Measurements from ENCODE around the gene SKIC8.
A peak's percentile ranks its signal among the peaks of the same experiment; 100 is the strongest.

SKIC8 gene

DNA sequence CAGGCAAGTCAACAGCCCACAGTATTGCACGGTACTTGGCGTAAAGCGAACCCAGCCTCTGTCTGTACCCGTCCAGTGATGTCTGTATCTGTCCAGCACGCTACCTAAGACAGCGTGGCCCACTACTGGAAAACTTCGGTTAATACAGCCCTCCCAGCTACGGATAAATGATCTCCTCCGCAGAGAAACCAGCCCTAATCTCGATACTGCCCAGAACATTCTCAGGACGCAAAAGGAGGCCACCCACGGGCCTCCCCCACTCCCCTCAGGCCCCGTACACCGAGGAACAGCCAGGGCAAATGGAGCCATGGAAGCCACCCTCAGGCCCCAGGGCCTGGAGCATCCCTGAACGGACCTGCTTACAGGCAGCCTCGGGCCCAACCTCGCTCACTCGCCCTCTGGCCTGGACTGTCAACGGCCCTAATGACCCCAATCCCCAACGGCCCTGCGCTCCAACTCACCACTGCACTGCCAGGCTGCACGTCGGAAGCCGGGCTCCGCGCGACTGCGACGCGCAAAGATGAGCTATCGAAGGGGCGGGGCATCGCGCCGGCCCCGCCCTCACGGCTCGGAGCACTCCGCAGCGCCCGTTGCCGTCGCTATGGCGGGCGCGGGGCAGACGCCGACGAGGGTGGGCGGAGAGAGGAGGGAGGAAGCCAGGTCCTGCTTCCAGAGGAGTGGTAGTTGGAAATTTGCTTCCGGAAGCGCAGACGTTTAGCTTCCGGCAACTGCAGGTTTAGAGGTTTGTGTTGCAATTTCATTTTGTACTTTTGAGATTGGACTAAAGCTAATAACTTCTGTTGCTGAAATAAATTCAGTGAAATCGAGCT, at the start of gene SKIC8:
SKIC8 (minus strand) TSS at position 509 of the 830 bp plus-strand sequence. CDS start 3,923 bp downstream, outside the sequence.
- DNase-seq = peak; percentile 88 to 92

GRCh38 chr15:78347586-78348543, 48.5 kb upstream of the SKIC8 start:
- DNase-seq = no peak

DNA sequence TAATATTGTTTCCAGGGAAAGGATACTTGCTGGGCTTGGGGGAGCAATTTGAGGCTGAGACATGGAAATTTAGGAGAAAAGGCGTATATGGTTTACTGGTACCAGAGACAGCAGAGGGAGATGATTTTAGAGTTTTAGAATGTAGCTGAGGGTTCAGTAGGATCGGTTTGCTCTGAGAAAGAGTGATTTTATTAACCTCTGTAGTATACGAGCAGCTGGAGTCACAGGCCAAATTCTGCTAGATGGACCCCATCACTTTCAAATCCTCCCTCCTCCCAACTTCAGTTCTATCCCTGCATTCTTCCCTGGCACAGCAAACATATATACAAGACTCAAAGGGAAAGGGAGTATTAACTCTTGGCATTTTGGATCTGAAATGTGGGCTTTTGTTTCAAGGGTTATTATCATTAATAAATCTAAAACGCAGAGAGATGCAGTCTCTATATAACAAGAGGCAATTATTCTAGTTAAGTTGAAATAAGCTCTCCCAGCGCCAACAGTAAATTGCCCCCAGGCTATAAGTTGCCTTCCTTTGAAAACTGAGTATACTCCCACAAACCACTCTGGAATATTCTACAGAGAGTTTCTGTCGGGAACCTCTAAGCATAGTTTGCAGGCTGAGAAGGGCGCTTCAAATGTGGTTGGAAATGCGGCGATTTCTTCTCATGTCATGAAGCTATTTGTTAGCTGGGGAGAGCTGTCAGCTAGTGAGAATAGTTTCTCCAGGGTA, 46.2 kb upstream of the SKIC8 start:
- no peak for DNase-seq

DNA sequence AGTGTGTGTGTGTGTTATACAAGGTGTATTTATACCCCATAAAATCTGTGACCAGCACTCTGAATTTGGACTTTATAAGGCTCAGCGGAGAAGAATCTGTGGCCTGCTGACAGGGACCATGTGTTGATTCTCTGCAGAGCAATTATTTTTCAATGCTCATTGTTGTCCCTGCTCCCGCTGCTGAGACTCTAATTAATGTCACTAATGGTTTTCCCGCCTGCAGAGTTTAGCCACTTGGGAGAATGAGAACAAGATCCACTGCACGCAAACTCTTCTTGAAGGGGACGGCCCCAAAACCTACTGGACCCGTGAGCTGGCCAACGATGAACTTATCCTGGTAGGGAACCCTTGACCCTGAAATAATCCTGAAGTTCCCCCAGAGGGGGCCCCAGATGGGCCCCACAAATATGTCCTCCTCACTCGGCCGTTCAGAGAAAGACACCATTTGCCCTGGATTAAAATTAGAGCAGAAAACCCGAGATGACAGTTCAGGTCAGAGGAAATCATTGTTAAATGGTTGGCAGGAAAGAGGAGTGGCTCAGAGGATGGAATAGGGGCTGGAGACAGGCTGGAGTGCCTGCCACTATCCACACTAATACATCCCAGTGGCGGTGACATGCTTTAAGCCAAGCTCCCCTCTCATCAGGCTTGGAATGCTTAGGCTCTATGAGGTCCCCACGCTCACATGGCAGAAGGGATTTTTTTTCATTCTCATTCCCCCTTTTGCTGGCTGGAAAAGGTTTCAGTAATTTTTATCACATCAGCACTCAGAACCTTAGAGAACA, 44.1 kb upstream of the SKIC8 start:
- no peak for DNase-seq

- DNase-seq = no peak
Measured at GRCh38 chr15:78342021-78342420, 42.6 kb upstream of the SKIC8 start.

GRCh38 chr15:78341057-78341987, 41.9 kb upstream of the SKIC8 start:
- DNase-seq = no peak

GRCh38 chr15:78340231-78341056, 41.0 kb upstream of the SKIC8 start, which contains the start of gene CRABP1:
CRABP1 (plus strand) TSS chr15:78340353; CDS start chr15:78340429, 76 bp downstream.
- no peak for DNase-seq

DNA sequence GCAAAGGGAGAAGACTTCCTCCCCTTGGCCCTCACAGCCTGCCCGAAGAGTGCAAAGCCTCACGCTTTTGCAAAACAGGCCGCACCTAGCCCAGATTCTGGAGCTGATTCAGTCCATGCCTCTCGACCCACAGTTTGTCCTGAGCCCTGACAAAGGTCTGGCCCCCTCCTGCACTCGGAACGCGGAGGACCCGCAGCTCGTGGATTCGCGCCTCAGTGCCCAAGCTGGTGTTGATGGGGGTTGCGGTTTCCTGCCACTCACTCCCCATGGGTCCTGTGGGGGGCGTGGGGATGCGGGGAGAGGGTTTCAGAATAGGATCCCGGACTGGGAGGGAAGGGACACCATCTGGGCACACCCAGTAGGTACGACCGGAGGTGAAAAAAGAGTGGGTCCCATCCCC, 40.1 kb upstream of the SKIC8 start:
- no peak for DNase-seq

GRCh38 chr15:78338781-78339180, 39.4 kb upstream of the SKIC8 start:
- DNase-seq = no peak

DNA sequence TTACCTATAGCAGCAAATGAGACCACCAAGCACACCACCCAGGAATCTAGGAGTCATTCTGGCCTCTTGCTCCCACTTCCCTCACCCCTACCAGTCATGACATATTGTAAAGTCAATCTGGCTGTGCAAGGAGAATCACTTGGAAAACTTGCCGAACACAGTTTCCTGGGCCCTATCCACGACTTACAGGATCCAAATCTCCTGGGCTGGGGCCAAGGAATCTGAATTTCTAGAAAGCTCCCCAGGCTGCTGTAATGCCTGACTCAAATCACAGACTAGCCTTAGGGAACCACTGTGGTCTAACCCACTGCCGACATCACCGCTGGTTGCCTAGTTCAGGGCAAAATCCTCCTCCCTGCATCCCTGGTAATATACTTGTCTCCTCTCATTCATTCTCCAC, 36.6 kb upstream of the SKIC8 start:
- DNase-seq = no peak

DNA sequence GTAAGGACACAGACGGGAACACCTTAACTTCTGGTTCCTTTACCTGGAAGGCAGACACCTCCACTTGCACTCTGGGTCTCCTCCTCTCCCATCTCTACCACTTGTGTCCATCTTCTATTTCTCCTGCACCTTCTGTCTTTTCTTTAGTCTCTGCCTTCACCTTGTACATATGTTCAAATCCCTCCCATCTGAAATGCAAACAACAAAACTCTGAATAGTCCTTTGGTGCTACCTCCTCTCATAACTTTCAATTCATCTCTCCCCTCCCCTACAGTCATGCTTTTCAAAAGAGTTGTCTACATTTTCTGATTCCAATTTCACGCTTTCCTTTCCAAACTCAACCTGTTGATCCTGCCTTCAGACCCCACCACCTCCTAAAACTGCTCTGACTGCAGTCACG, 35.4 kb upstream of the SKIC8 start:
- DNase-seq = no peak

GRCh38 chr15:78329625-78330024, 30.2 kb upstream of the SKIC8 start:
- no peak for DNase-seq

DNA sequence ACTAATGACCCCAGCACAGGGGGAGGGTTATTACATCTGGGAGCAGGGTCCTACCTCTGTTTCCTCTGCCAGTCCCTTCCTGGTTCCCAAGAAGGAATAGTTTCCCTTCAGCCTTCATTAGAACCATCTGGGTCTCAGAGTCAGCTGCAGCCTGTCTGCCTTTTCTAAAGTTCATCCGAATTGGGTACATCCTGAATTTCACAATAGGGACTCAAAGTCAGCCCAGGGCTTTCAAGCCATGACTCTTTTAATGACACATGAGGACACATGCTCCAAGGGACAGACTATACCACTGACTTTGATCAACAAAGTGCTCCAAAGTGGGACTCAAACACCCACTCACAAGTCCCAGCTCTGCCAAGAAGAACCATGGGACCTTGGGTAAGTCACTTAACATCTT, 28.1 kb upstream of the SKIC8 start:
- no peak for DNase-seq

- DNase-seq = no peak
Measured at GRCh38 chr15:78325092-78325843, 25.9 kb upstream of the SKIC8 start.

DNA sequence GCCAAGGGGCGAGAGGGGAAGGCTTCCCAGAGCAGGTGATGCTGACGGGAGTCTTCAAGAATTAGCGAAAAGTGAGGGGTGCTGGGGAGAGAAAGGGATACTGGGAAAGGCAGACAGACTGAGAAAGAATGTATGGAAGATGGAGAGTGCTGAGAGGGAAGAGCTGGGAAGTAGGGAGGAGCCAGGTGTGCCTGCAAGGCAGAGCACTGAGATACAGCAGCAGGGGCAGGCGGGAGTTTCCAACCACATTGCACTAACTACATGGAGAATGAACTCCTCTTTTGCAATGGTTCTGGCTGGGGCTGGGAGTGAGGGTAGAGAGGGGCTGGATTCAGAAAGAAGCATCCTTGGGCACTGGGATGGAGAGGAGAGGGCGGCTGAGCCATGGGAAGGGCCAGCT, 24.7 kb upstream of the SKIC8 start:
- no peak for DNase-seq

GRCh38 chr15:78323693-78324092, 24.3 kb upstream of the SKIC8 start:
- DNase-seq = no peak

- no peak for DNase-seq
Measured at GRCh38 chr15:78322724-78323521, 23.5 kb upstream of the SKIC8 start.

DNA sequence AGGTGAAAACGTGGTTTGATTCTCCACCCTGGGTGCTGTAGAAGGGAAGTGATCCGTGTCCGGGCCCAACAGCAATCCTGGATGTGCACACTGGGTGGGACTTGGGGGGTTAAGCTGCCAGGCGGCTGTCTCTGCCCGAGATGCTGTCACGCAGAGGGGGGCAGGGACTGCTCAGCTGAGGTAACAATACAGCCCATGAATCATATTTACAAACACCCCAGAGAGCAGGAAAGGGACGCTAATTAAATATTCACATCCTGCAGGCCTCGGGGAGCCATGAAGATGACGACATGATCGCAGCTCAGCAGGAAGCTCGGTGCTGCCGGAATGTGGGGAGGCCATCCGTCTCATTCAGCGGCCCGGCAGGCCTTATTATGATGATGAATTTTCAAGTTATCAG, 22.8 kb upstream of the SKIC8 start:
- no peak for DNase-seq

Measured in CD4-positive, alpha-beta T cell treated with Interferon alpha-2 for 1 hour (primary cell).